ENCODE results near the gene SHROOM3. TPM values are rescaled to one million over a fixed set of nuclear protein-coding genes. Genes with fewer than 3 reads are reported as not detected.

SHROOM3 gene
- total and polyA plus RNA-seq, 4 donors: 14.4 to 75.1 (median 47.3) TPM

DNA sequence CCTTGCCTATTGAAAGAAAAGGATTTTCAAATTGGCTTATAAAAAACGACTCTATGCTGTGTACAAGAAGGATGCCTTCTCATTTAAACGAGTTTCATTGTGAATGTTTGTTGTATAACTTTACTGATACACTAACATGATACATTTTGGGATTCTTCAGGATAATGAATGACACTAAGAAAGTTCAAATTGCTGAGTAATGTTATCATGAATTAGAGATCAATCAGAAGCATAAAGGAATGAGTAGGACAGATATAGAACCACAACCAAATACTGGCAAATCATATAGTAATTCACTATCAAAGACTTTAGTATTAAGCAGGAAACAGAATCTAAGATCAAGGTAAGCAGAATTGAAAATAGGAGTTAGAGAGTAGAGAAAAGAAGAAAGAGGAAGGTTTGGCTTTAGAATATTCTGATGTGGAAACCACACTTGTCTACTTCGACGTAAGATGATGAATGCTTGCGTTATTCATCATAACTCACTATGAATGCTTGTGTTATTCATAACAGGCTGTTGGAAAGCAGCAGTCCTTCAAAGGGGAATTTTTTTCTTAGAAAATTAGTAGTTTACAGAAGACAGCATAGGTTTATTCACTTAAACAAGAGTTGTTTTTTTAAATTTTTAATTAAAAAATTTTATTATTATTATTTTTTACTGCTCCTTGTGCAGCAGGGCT is 27.4 kb upstream of the SHROOM3 start:
- DNase-seq (no peak), ATAC-seq (ENCODE audit: insufficient read depth, low FRiP score) (no peak)
- no peaks in the 10 kb centered on the region for H3K9me3 ChIP-seq (ENCODE audit: control insufficient read depth in 4 of 4, insufficient read depth in 3 of 4, low read length in 3 of 4)
- no peaks in the 10 kb centered on the region for H3K4me1 ChIP-seq (ENCODE audit: control insufficient read depth in 5 of 5, insufficient read depth in 5 of 5, low read length in 5 of 5)
- no peak overlapping the region for H3K27ac ChIP-seq (ENCODE audit: low read depth in 1 of 2, low read length in 1 of 2)
- H3K4me3 ChIP-seq: no peak overlapping the region
- WGBS, 2 donors: 32 to 49% methylated on average over 5 of the region's 5 CpGs
- TF ChIP-seq, protein P1, sequence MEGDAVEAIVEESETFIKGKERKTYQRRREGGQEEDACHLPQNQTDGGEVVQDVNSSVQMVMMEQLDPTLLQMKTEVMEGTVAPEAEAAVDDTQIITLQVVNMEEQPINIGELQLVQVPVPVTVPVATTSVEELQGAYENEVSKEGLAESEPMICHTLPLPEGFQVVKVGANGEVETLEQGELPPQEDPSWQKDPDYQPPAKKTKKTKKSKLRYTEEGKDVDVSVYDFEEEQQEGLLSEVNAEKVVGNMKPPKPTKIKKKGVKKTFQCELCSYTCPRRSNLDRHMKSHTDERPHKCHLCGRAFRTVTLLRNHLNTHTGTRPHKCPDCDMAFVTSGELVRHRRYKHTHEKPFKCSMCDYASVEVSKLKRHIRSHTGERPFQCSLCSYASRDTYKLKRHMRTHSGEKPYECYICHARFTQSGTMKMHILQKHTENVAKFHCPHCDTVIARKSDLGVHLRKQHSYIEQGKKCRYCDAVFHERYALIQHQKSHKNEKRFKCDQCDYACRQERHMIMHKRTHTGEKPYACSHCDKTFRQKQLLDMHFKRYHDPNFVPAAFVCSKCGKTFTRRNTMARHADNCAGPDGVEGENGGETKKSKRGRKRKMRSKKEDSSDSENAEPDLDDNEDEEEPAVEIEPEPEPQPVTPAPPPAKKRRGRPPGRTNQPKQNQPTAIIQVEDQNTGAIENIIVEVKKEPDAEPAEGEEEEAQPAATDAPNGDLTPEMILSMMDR (IDR thresholded peaks at IDR 0.05; ENCODE audit: control extremely low read depth, extremely low read depth): no peak
- peaks cover 0 to 1% (median 0%) of the 10 kb centered on the region in 3 donors for H3K27me3 ChIP-seq (ENCODE audit: control insufficient read depth in 3 of 3, insufficient read depth in 3 of 3, low read length in 2 of 3)
- H3K36me3 ChIP-seq (ENCODE audit: control insufficient read depth in 4 of 4, insufficient read depth in 4 of 4, low read length in 4 of 4): no peaks in the 10 kb centered on the region
- H3K9ac ChIP-seq (ENCODE audit: insufficient read depth in 1 of 2, low read length in 2 of 2): no peak overlapping the region

DNA sequence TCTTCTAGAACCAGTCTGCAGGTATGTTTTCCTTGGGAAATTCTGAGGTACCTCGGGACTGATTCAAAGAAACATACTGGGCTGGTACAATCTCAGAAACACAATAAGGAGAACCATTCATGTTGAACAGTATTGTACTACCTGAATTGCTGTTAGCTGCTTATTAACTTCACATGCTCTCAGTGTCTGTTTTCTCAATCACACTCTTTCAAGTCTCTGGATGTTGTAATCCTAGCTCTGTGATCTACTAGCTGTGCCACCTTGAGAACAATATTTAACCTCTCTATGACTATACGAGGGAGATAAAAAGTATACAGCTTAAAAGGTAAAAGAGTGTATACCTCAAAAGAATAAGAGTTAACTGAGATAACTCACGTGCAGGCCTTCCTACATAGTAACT is 24.4 kb upstream of the SHROOM3 start:
- Histone ChIP-seq H3K4me1 (ENCODE audit: control insufficient read depth in 5 of 5, insufficient read depth in 5 of 5, low read length in 5 of 5) (no peaks in the 10 kb centered on the region), H3K9me3 (ENCODE audit: control insufficient read depth in 4 of 4, insufficient read depth in 3 of 4, low read length in 3 of 4) (no peaks in the 10 kb centered on the region), H3K27me3 (ENCODE audit: control insufficient read depth in 3 of 3, insufficient read depth in 3 of 3, low read length in 2 of 3) (no peaks in the 10 kb centered on the region), H3K36me3 (ENCODE audit: control insufficient read depth in 4 of 4, insufficient read depth in 4 of 4, low read length in 4 of 4) (no peaks in the 10 kb centered on the region), H3K9ac (ENCODE audit: insufficient read depth in 1 of 2, low read length in 2 of 2) (no peak overlapping the region), H3K4me3 (no peak overlapping the region), H3K27ac (ENCODE audit: low read depth in 1 of 2, low read length in 1 of 2) (no peak overlapping the region)
- TF ChIP-seq, protein P1 (IDR thresholded peaks at IDR 0.05; ENCODE audit: control extremely low read depth, extremely low read depth): no peak
- ATAC-seq (ENCODE audit: insufficient read depth, low FRiP score) (no peak), DNase-seq (no peak)
- 75 to 86% methylated on average over 3 of the region's 3 CpGs for WGBS, 2 donors

DNA sequence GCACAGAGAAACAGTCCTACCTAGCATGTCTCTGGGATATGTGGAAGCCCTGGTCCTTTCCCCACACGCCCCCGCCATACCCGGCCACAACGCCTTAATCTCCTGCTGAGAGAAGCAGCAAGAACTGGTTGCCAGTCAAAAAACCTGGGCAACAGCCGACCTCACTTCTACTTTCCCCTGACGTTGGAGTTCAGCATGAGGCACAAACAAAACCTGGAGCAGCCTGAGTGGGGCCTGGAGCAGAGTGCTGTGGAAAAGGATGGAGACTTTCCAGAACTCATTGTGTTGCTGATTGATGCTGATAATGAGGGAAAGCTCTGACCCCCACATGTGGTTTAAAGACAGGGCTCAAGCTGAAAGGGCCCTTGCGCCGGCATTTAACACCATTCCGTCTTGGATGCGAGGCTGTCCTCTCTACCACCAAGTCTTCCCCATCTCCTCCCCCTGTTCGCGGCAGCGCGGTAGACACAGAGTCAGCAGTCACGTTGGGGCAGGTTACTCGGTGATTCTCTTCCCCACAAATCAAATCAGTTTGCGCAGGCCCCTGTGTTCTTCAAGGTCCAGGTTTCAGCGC is 14.8 kb upstream of the SHROOM3 start:
- TF ChIP-seq, protein P1 (IDR thresholded peaks at IDR 0.05; ENCODE audit: control extremely low read depth, extremely low read depth): no peak
- ATAC-seq (ENCODE audit: insufficient read depth, low FRiP score) (no peak), DNase-seq (peak in 2 of 3 donors; percentile 22 to 40)
- H3K9ac ChIP-seq (ENCODE audit: insufficient read depth in 1 of 2, low read length in 2 of 2): peak overlapping the region in 1 of 2 donors; percentile 15
- no peaks in the 10 kb centered on the region for H3K36me3 ChIP-seq (ENCODE audit: control insufficient read depth in 4 of 4, insufficient read depth in 4 of 4, low read length in 4 of 4)
- peaks cover 0 to 5% (median 3%) of the 10 kb centered on the region in 5 donors for H3K4me1 ChIP-seq (ENCODE audit: control insufficient read depth in 5 of 5, insufficient read depth in 5 of 5, low read length in 5 of 5)
- no peak overlapping the region for H3K27ac ChIP-seq (ENCODE audit: low read depth in 1 of 2, low read length in 1 of 2)
- H3K4me3 ChIP-seq: peak overlapping the region; percentile 32
- H3K27me3 ChIP-seq (ENCODE audit: control insufficient read depth in 3 of 3, insufficient read depth in 3 of 3, low read length in 2 of 3): peaks cover 0 to 3% (median 0%) of the 10 kb centered on the region in 3 donors
- H3K9me3 ChIP-seq (ENCODE audit: control insufficient read depth in 4 of 4, insufficient read depth in 3 of 4, low read length in 3 of 4): peaks cover 0 to 5% (median 0%) of the 10 kb centered on the region in 4 donors
- 64 to 71% methylated on average over 18 of the region's 18 CpGs for WGBS, 2 donors
